Mucosa of rectum (tissue), 2 donors: ENCODE data around the gene PLD1.

ENCODE experiments used
- H3K27ac ChIP-seq, 2 donors: one replicate each; pipeline ENCODE4 v1.7.0; 2013; ENCODE audit warnings: inconsistent platforms in 2 of 2, low read depth in 2 of 2, low read length in 2 of 2
- H3K27me3 ChIP-seq, 2 donors: one replicate each; pipeline ENCODE4 v1.7.0; 2013; ENCODE audit warnings: low read length in 2 of 2; ENCODE audit not compliant: control insufficient read depth in 2 of 2, insufficient read depth in 2 of 2
- H3K36me3 ChIP-seq, 2 donors: one replicate each; pipeline ENCODE4 v1.7.0; 2013; ENCODE audit warnings: low read length in 2 of 2; ENCODE audit not compliant: control insufficient read depth in 2 of 2, insufficient read depth in 2 of 2
- H3K4me1 ChIP-seq, 2 donors: one replicate each; pipeline ENCODE4 v1.7.0; 2013; ENCODE audit warnings: low read length in 2 of 2, mild to moderate bottlenecking in 1 of 2; ENCODE audit not compliant: control insufficient read depth in 2 of 2, insufficient read depth in 2 of 2
- H3K4me3 ChIP-seq, 2 donors: one replicate each; pipeline ENCODE4 v1.7.0; 2013; ENCODE audit warnings: low read length in 2 of 2
- H3K9ac ChIP-seq, 2 donors: one replicate each; pipeline ENCODE4 v1.7.0; 2013; ENCODE audit warnings: low read length in 2 of 2, low read depth in 1 of 2, mild to moderate bottlenecking in 1 of 2
- H3K9me3 ChIP-seq, 2 donors: one replicate each; pipeline ENCODE4 v1.7.0; 2013; ENCODE audit warnings: low read length in 2 of 2; ENCODE audit not compliant: control insufficient read depth in 2 of 2
- donor health status: healthy.
- donor health status: Normal muscosa, but diverticular disease.

Gene PLD1

GRCh38 chr3:171731691-171732090 lies 78.6 kb downstream of the PLD1 start:
- H3K4me3 ChIP-seq, result no peak overlapping the region
- H3K36me3 ChIP-seq, result peaks cover 24 to 26% of the 10 kb centered on the region in 2 donors
- H3K27ac ChIP-seq, result no peak overlapping the region

GRCh38 chr3:171729452-171730334 lies 80.6 kb downstream of the PLD1 start:
- no peak overlapping the region for H3K27ac ChIP-seq
- H3K36me3 ChIP-seq, result peaks cover 27 to 31% of the 10 kb centered on the region in 2 donors
- no peak overlapping the region for H3K9ac ChIP-seq
- H3K9me3 ChIP-seq, result no peaks in the 10 kb centered on the region
- H3K4me1 ChIP-seq, result no peaks in the 10 kb centered on the region
- no peaks in the 10 kb centered on the region for H3K27me3 ChIP-seq
- H3K4me3 ChIP-seq, result no peak overlapping the region

More at GRCh38 chr3:171731691-171732090, 78.6 kb downstream of the PLD1 start:
- Histone ChIP-seq H3K4me1 (no peaks in the 10 kb centered on the region), H3K9me3 (no peaks in the 10 kb centered on the region), H3K27me3 (no peaks in the 10 kb centered on the region), H3K9ac (no peak overlapping the region)

- Histone ChIP-seq H3K9ac (no peak overlapping the region), H3K4me1 (no peaks in the 10 kb centered on the region), H3K9me3 (no peaks in the 10 kb centered on the region), H3K27ac (no peak overlapping the region), H3K4me3 (no peak overlapping the region), H3K27me3 (no peaks in the 10 kb centered on the region), H3K36me3 (peaks cover 18 to 21% of the 10 kb centered on the region in 2 donors)
Measured at GRCh38 chr3:171727288-171727687, 83.0 kb downstream of the PLD1 start.

GRCh38 chr3:171718493-171719185 lies 91.6 kb downstream of the PLD1 start:
- Histone ChIP-seq H3K36me3 (peaks cover 10 to 18% of the 10 kb centered on the region in 2 donors), H3K4me3 (no peak overlapping the region), H3K27me3 (no peaks in the 10 kb centered on the region), H3K27ac (no peak overlapping the region), H3K9ac (no peak overlapping the region), H3K4me1 (no peaks in the 10 kb centered on the region), H3K9me3 (no peaks in the 10 kb centered on the region)

GRCh38 chr3:171715155-171715554 lies 95.1 kb downstream of the PLD1 start:
- H3K9me3 ChIP-seq, result no peaks in the 10 kb centered on the region
- no peak overlapping the region for H3K9ac ChIP-seq
- H3K4me3 ChIP-seq, result no peak overlapping the region
- no peaks in the 10 kb centered on the region for H3K4me1 ChIP-seq
- H3K27me3 ChIP-seq, result no peaks in the 10 kb centered on the region
- peaks cover 24 to 35% of the 10 kb centered on the region in 2 donors for H3K36me3 ChIP-seq
- no peak overlapping the region for H3K27ac ChIP-seq

GRCh38 chr3:171712171-171712938 lies 97.9 kb downstream of the PLD1 start:
- no peak overlapping the region for H3K9ac ChIP-seq
- no peaks in the 10 kb centered on the region for H3K27me3 ChIP-seq
- no peaks in the 10 kb centered on the region for H3K9me3 ChIP-seq
- H3K4me3 ChIP-seq, result no peak overlapping the region
- no peak overlapping the region for H3K27ac ChIP-seq
- H3K36me3 ChIP-seq, result peaks cover 20 to 42% of the 10 kb centered on the region in 2 donors
- no peaks in the 10 kb centered on the region for H3K4me1 ChIP-seq

GRCh38 chr3:171711461-171712170 lies 98.7 kb downstream of the PLD1 start:
- Histone ChIP-seq H3K27me3 (no peaks in the 10 kb centered on the region), H3K36me3 (peaks cover 22 to 42% of the 10 kb centered on the region in 2 donors), H3K27ac (no peak overlapping the region), H3K9me3 (no peaks in the 10 kb centered on the region), H3K4me3 (no peak overlapping the region), H3K9ac (no peak overlapping the region), H3K4me1 (no peaks in the 10 kb centered on the region)

GRCh38 chr3:171710359-171710758 lies 99.9 kb downstream of the PLD1 start:
- Histone ChIP-seq H3K9ac (no peak overlapping the region), H3K4me3 (no peak overlapping the region), H3K27ac (no peak overlapping the region), H3K4me1 (no peaks in the 10 kb centered on the region), H3K9me3 (no peaks in the 10 kb centered on the region), H3K36me3 (peaks cover 22 to 40% of the 10 kb centered on the region in 2 donors), H3K27me3 (no peaks in the 10 kb centered on the region)

- H3K4me1 ChIP-seq, result no peaks in the 10 kb centered on the region
- H3K27ac ChIP-seq, result no peak overlapping the region
- H3K36me3 ChIP-seq, result peaks cover 8 to 13% of the 10 kb centered on the region in 2 donors
Measured at GRCh38 chr3:171704814-171705213, 105.5 kb downstream of the PLD1 start.

More at GRCh38 chr3:171704814-171705213, 105.5 kb downstream of the PLD1 start:
- no peak overlapping the region for H3K4me3 ChIP-seq
- no peaks in the 10 kb centered on the region for H3K27me3 ChIP-seq
- peaks cover 2 to 3% of the 10 kb centered on the region in 2 donors for H3K9me3 ChIP-seq
- no peak overlapping the region for H3K9ac ChIP-seq
